ENCODE data around the gene LMBR1.
"Not testable (repeated sequence)": the region's sequence is repeated elsewhere in the genome, so short reads cannot be mapped to it uniquely, and the experiment has no call there.

The LMBR1 gene

GRCh38 chr7:156892821-156893706, at the start of gene LMBR1:
Gene LMBR1 (minus strand): TSS chr7:156893183. CDS start chr7:156892993, 190 bp downstream.
- peak; percentile 5 for DNase-seq

- no peak for DNase-seq
Observed at GRCh38 chr7:156942708-156943090, 49.7 kb upstream of the LMBR1 start.

- no peak for DNase-seq
Observed at GRCh38 chr7:156941393-156942182, 48.6 kb upstream of the LMBR1 start.

GRCh38 chr7:156940421-156941122, 47.6 kb upstream of the LMBR1 start:
- DNase-seq: no peak

- DNase-seq: not testable (repeated sequence)
Observed at GRCh38 chr7:156936766-156937165, 43.8 kb upstream of the LMBR1 start.

- no peak for DNase-seq
Observed at GRCh38 chr7:156935250-156935649, 42.3 kb upstream of the LMBR1 start.

GRCh38 chr7:156932006-156932405, 39.0 kb upstream of the LMBR1 start:
- no peak for DNase-seq

- DNase-seq: no peak
Observed at GRCh38 chr7:156929789-156930539, 37.0 kb upstream of the LMBR1 start.

- no peak for DNase-seq
Observed at GRCh38 chr7:156928406-156928747, 35.4 kb upstream of the LMBR1 start.

GRCh38 chr7:156927571-156928405, 34.8 kb upstream of the LMBR1 start:
- DNase-seq: no peak

- DNase-seq: not testable (repeated sequence)
Observed at GRCh38 chr7:156925821-156926220, 32.8 kb upstream of the LMBR1 start.

GRCh38 chr7:156922304-156922703, 29.3 kb upstream of the LMBR1 start:
- DNase-seq: not testable (repeated sequence)

GRCh38 chr7:156920487-156921373, 27.7 kb upstream of the LMBR1 start:
- not testable (repeated sequence) for DNase-seq

- no peak for DNase-seq
Observed at GRCh38 chr7:156920076-156920475, 27.1 kb upstream of the LMBR1 start.

- DNase-seq: no peak
Observed at GRCh38 chr7:156919132-156919713, 26.2 kb upstream of the LMBR1 start.

GRCh38 chr7:156918635-156919034, 25.7 kb upstream of the LMBR1 start:
- DNase-seq: no peak

- DNase-seq: not testable (repeated sequence)
Observed at GRCh38 chr7:156909574-156910252, 16.7 kb upstream of the LMBR1 start.

- no peak for DNase-seq
Observed at GRCh38 chr7:156907656-156908055, 14.7 kb upstream of the LMBR1 start.

- no peak for DNase-seq
Observed at GRCh38 chr7:156906200-156906649, 13.2 kb upstream of the LMBR1 start.

Measured in SIG-M5 (cell line).